ENCODE data around the gene PKDREJ. TPM values are rescaled to one million over a fixed set of nuclear protein-coding genes. Genes with fewer than 3 reads are reported as not detected.

Gene PKDREJ
- total RNA-seq, 1 experiment from 2014 or later, result not detected

GRCh38 chr22:46286006-46286405, 22.9 kb upstream of the PKDREJ start:
- ChIA-PET CTCF (interaction anchor here (1.2 kb wide), 1 partner anchor 280 kb away, joined by 3 read pairs; no protein-coding TSS in a partner anchor), POLR2A (no interaction called here), RAD21 (ENCODE audit: low non-redundant PET in 1 of 2, low total read pairs in 2 of 2, uncharacterized antibody in 2 of 2, unreplicated experiment in 2 of 2) (no interaction called here)
- H4K20me1 ChIP-seq (ENCODE audit: insufficient read depth), result no peaks in the 10 kb centered on the region
- no peak overlapping the region for H2AFZ ChIP-seq (ENCODE audit: low read depth, low read length, poor library complexity, severe bottlenecking)
- DNase-seq (ENCODE audit: low read depth, low spot score), result no peak
- no peak overlapping the region for H3K9ac ChIP-seq (ENCODE audit: low read length)
- H3K27ac ChIP-seq (ENCODE audit: low read depth, low read length), result no peak overlapping the region
- intact Hi-C loops (cut with micrococcal nuclease), result no loop called here
- H3K79me2 ChIP-seq (ENCODE audit: insufficient read depth, low read length), result no peaks in the 10 kb centered on the region
- H3K4me1 ChIP-seq (ENCODE audit: control insufficient read depth in 1 of 2, insufficient read depth in 2 of 2, low read length in 2 of 2), result no peaks in the 10 kb centered on the region
- H3K36me3 ChIP-seq (ENCODE audit: control insufficient read depth in 1 of 2, insufficient read depth in 2 of 2, low read length in 2 of 2), result peaks cover 20 to 24% of the 10 kb centered on the region in 2 experiments; a peak in 3 of 4 replicates
- H3K27me3 ChIP-seq (ENCODE audit: insufficient read depth, low read length), result no peaks in the 10 kb centered on the region
- H3K4me3 ChIP-seq (replicated peaks in 1 of 2; ENCODE audit: low read depth in 1 of 2, low read length in 2 of 2), result no peak overlapping the region
- TF ChIP-seq JUND (IDR thresholded peaks at IDR 0.05), result no peak
- TF ChIP-seq FOSL1 (IDR thresholded peaks at IDR 0.05; ENCODE audit: low read depth), result no peak
- TF ChIP-seq EGR1 (IDR thresholded peaks at IDR 0.05; ENCODE audit: low read depth), result no peak
- no peak for TF ChIP-seq RAD21 (IDR thresholded peaks at IDR 0.05; ENCODE audit: low read depth)
- TF ChIP-seq EZH2 (IDR thresholded peaks at IDR 0.05), result no peak
- TF ChIP-seq ATF3 (IDR thresholded peaks at IDR 0.05), result no peak
- no peak for TF ChIP-seq EZH2phosphoT487 (IDR thresholded peaks at IDR 0.05; ENCODE audit: borderline replicate concordance)
- no peak for TF ChIP-seq SP1 (IDR thresholded peaks at IDR 0.05; ENCODE audit: low read depth)
- no peak for TF ChIP-seq YY1 (IDR thresholded peaks at IDR 0.05; ENCODE audit: extremely low read depth, insufficient replicate concordance, low read depth, low read length)
- no peak for TF ChIP-seq ZBTB33 (IDR thresholded peaks at IDR 0.05; ENCODE audit: extremely low read depth, insufficient replicate concordance, low read length)
- H3K4me2 ChIP-seq (ENCODE audit: low read length), result no peak overlapping the region
- no TSS peak for BruUV-seq (replicated peaks)
- ATAC-seq, result no peak
- no peaks in the 10 kb centered on the region for H3K9me2 ChIP-seq (ENCODE audit: insufficient read depth)
- H3K9me3 ChIP-seq (ENCODE audit: control insufficient read depth in 1 of 2, insufficient read depth in 1 of 2, low read depth in 1 of 2, low read length in 2 of 2), result no peaks in the 10 kb centered on the region
